ENCODE data around the gene F2R. TPM values are rescaled to one million over a fixed set of nuclear protein-coding genes. Genes with fewer than 3 reads are reported as not detected.
"Not testable (repeated sequence)": the region's sequence is repeated elsewhere in the genome, so short reads cannot be mapped to it uniquely, and the experiment has no call there.

Gene F2R
- total RNA-seq, 1 donor from 2014 or later = 33.5 TPM

DNA sequence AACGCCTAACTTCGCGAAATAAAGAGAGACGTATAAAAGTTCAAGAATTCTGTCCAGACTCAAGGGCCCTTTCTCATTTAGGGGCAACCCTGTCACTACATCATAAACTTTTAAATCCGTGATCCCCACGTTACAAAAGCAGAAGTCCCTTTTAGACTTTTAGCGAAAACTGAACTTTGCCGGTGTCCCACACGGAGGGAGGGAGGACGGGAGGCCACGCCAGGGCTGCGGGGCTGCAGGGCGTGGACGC is 515 bp upstream of the F2R start:
- intact Hi-C loops (cut with DNase I) = loop anchor here (1.0 to 5.0 kb wide), 4 partner anchors 24 to 113 kb away; no protein-coding TSS in a partner anchor
- no peak for DNase-seq (ENCODE audit: low spot score)

DNA sequence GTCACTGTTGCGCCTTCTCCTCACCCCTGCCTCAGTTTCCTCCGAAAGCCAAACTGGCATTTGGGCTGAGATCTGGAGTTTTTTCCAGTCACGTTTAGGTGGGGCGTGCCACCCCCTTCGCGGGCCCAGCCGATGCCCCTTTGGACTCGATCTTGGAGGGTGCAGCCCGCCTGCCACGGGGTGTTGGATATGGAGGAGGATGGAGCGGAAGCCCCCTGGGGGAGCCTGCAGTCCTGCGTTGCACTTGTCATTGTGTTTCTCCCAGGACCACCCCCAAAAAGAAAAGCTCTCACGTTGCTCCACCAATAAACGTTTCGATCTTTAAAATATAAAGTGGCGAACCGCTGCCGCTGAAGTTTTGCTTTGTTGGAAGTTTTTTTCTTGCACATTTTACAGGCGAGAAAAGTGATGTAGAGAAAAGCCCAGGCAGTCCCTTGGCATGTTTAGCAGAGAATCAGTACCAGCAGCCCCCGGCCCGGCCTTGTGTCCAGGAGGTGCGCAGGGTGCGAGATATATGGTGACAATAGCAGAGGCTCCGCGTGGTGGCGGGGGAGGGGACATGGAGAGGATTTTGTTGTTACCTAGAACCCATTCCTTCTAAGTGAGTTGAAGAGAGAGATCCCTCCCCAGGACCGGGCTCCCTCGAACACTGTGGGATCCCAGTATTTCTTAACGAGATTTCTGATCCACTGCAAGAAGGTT is 681 bp downstream of the F2R start:
- no peak for DNase-seq (ENCODE audit: low spot score)
- intact Hi-C loops (cut with DNase I) = loop anchor here (5.0 kb wide), 3 partner anchors 39 to 114 kb away; no protein-coding TSS in a partner anchor

DNA sequence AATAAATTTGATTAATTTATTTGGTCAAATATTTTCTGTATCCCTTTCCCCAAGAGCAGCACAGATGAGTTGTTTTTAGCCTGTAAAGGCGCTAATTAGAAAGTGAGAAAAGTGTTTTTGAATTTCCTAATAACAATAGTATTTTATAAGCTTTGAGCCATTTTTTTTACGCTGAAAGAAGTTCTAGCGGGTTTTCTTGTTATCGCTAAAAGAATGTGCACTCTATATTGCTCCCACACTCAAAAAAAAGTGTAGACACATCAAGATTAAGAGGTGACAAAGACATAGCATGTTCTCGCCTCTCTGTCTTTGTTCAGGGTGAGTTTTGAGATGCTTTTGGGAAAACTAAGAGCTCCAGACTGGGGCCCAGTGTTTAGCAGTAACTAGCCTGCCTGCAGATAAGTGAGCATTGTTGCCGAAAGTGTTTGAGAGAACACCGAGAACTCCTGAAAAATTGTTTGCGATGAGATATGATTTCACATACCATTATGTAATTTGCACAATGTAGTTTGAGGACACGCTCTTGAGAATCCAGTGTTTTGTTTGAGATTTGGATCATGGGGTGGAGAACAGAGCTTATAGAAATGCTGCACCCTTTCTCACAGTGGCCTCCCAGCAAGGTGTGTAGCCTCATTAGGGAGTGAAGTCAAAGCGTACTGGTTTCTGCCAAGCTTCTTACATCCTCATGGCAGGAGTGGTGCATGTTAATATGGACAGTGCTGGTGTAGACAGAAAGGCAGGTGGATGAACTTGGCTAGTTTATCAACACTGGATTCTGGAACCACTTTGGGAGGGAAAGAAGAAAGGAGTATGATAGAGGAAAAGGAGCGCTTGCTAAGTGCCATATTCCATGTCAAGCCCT is 1.5 kb downstream of the F2R start:
- DNase-seq (ENCODE audit: low spot score) = no peak
- intact Hi-C loops (cut with DNase I) = loop anchor here (5.0 kb wide), 3 partner anchors 40 to 115 kb away; no protein-coding TSS in a partner anchor

DNA sequence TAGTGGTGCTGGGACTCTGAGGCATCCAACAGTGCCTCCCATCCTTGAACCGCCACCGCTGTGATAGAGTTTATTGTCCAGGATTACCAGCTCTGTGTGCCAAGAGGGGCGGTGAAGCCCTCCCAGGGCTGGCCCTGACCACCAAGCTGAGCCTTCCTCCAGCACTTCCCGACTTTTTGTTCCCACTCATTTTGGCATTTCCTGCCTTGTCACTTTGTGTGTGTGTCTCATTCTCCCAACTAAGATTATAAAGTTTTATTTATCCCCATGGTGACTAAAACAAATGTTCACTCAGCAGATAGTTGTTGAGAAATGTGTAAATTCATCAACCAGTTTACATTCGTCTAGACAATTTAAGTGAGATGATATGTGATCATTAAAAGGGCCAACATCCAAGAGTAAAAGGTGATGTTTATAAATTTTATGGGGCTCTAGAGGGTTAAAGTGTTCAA is 2.5 kb downstream of the F2R start:
- DNase-seq (ENCODE audit: low spot score) = no peak
- intact Hi-C loops (cut with DNase I) = loop anchor here (5.0 kb wide), 3 partner anchors 41 to 116 kb away; no protein-coding TSS in a partner anchor

DNA sequence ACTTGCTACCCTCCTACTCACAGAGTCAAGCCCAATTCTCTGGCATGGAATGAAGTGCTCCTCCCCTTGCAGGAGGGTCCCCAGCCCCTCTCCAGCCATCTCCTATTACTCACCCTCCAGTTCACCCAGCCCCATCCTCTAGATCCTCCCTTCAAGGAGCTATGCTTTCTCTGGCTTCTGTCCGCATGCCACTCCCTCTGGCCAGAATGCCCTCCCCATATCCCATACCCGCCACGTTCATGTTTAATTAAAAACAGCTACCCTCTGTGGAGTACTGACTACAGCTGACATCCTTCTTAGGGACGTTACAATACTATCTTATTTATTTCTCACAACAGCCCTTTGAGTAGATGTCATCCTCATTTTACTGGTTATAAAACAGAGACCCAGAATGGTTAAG is 3.0 kb downstream of the F2R start:
- no peak for DNase-seq (ENCODE audit: low spot score)
- intact Hi-C loops (cut with DNase I) = loop anchor here (5.0 kb wide), 3 partner anchors 42 to 117 kb away; no protein-coding TSS in a partner anchor

DNA sequence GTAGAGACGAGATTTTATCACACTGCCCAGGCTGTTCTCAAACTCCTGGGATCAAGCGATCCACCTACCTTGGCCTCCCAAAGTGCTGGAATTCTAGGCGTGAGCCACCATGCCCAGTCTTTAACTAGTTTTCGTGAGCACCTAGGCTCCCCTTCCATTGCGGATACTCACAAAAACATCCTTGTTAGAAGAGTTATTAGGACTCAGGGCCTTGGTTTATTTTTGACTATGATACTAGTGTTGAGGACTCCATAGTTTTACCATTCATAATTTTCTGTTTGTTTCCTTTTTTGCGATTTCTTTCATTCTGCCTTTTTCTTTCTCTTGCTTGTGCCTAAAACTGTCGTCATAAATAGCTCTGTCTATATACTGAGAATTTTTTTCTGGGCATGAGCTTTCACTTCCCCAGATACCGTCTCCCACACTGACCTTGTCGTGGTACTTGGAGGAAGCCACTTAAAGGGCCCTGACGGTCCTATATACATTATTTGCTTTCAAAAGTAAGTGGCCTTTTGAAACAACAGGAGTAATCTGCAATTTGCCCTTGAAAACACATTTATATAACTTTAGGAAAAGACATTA is 5.2 kb downstream of the F2R start:
- intact Hi-C loops (cut with DNase I) = no loop called here
- no peak for DNase-seq (ENCODE audit: low spot score)

DNA sequence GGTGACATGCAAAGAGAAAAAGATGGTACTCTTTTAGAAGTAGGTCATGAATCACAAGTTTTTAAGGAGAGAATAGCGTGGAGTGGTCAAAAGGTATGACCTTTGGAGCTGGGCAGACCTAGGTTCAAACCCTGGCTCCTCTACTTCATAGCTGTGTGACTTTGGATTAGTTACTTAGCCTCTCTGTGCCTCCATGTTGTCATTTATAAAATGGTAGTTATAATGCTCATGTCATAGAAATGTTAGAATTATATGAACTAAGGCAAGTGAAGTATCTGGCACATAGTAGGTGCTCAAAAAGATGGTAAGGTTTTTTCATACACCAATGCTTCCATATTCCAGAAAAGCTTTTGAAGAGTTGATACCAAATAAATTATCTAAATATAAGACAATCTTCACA is 7.3 kb downstream of the F2R start:
- DNase-seq (ENCODE audit: low spot score) = no peak
- intact Hi-C loops (cut with DNase I) = no loop called here

DNA sequence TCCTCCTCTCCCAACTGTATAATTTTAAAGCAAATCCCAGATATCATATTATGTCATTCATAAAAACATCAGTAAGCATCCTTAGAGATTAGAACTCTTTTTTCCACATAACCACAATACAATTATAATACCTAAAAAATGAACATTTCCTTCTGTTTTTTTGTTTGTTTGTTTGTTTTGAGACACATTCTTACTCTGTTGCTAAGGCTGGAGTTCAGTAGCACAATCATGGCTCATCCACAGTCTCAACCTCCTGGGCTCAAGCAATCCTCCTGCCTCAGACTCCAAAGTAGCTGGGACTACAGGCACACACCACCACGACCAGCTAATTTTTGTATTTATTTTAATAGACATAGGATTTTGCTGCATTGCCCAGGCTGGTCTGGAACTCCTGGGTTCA is 8.0 kb downstream of the F2R start:
- intact Hi-C loops (cut with DNase I) = no loop called here
- no peak for DNase-seq (ENCODE audit: low spot score)

DNA sequence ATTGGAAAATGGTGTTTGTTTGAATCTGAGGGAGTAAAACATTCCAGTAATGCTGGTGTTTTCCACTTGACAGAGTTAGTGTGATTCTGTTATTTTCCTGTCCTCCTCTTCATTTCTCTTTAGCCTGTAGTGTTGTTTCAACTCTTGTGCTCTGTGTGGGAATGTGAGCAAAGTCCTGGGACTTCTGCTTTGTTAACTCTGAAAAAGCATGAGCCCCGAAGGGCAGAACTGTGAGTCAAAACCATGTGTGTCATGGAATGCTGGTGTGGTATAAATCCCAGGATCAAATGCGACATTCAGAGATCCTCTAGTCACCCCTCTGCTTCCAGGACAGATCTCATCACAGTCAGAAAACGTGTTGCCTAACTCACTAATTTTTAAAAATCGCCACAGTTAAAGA is 8.9 kb downstream of the F2R start:
- no peak for DNase-seq (ENCODE audit: low spot score)

DNA sequence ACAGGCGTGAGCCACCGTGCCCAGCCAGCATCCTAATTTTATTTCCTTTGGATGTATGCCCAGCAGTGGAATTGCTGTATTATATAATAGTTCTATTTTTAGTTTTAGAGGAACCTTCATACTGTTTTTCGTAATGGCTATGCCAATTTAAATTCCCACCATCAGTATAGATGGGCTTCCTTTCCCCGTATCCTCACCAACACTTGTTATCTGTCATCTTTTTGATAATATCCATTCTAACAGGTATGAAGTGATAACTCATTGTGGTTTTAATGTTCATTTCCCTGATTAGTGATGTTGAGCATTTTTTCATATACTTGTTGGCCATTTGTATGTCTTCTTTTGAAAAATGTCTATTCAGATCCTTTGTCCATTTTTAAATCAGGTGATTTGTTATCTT is 13.0 kb downstream of the F2R start:
- intact Hi-C loops (cut with DNase I) = no loop called here
- no peak for DNase-seq (ENCODE audit: low spot score)

More for the DNA sequence above, 8.9 kb downstream of the F2R start:
- intact Hi-C loops (cut with DNase I) = no loop called here

DNA sequence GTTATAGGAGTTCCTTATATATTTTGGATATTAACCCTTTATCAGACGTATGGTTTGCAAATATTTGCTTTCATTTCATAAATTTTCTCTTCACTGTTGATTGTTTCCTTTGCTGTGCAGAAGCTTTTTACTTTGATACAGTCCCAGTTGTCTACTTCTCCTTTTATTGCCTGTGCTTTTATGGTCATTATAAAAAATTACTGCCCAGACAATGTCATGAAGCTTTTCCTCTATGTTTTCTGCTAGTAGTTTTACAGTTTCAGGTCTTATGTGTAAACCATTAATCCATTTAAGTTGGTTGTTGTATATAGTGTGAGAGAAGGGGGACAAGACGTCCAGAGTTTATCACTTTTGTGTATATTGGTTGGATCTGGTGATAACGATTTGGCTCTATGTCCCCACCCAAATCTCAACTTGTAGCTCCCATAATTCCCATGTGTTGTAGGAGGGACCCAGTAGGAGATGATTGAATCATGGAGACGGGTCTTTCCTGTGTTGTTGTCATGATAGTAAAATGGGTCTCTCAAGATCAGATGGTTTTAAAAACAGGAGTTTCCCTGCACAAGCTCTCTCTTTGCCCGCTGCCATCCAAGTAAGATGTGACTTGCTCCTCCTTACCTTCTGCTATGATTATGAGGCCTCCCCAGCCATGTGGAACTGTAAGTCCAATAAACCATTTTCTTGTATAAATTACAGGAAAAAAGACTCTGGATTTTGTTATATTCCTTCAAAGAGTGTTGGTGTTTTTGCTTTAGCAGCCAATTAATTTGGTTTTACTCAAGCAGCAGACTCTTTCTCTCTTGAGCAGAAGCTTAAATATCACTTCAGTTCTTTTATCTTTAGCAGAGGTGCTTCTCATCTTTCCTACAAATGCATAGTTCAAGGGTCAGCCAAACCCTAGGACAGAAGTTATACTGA is 13.7 kb downstream of the F2R start:
- no peak for DNase-seq (ENCODE audit: low spot score)
- intact Hi-C loops (cut with DNase I) = no loop called here

DNA sequence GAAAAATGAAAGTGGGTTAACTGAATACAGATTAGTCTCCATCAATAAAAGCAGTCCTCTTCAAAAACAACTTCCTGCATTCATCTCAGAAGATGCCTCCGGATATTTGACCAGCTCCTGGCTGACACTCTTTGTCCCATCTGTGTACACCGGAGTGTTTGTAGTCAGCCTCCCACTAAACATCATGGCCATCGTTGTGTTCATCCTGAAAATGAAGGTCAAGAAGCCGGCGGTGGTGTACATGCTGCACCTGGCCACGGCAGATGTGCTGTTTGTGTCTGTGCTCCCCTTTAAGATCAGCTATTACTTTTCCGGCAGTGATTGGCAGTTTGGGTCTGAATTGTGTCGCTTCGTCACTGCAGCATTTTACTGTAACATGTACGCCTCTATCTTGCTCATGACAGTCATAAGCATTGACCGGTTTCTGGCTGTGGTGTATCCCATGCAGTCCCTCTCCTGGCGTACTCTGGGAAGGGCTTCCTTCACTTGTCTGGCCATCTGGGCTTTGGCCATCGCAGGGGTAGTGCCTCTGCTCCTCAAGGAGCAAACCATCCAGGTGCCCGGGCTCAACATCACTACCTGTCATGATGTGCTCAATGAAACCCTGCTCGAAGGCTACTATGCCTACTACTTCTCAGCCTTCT is 16.6 kb downstream of the F2R start:
- intact Hi-C loops (cut with DNase I) = no loop called here
- DNase-seq (ENCODE audit: low spot score) = no peak

DNA sequence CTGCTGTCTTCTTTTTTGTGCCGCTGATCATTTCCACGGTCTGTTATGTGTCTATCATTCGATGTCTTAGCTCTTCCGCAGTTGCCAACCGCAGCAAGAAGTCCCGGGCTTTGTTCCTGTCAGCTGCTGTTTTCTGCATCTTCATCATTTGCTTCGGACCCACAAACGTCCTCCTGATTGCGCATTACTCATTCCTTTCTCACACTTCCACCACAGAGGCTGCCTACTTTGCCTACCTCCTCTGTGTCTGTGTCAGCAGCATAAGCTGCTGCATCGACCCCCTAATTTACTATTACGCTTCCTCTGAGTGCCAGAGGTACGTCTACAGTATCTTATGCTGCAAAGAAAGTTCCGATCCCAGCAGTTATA is 17.1 kb downstream of the F2R start:
- no peak for DNase-seq (ENCODE audit: low spot score)
- intact Hi-C loops (cut with DNase I) = no loop called here

DNA sequence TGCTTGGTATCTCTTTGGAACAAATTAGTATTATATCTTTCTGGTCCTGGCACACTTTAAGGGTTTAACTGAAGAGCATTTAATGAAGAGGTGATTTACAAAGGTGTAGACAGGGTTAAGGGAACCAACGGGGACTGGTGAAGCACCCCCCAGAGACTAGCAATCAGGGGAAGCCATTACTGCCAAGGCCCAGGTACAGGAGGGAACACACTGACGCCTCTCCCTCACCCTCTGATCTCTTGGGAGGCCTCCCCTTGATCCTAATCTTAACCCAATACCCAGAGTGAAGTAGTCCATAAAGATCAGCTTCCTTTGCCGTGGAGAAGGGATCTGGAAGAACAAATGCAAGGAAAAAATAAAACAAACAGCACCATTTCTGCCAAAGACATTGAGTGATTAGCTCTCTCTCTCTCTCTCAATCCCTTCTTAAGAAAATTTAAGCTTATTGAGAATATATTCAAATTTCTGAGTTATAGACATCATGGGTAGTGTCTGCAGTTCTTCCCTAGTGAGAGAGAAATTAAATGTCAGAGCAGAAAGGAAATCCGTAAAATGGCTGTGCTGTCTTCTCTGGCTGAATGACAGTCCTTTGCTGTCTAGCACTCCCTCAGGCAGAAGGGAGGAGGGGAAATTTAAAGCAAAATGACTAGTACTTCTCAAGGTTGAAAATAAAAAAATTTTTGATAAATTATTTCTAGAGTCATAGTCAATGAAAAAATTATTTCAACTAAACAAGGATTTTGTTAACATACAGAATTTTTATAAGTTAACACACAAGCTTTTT is 20.0 kb downstream of the F2R start:
- no peak for DNase-seq (ENCODE audit: low spot score)
- intact Hi-C loops (cut with DNase I) = no loop called here

DNA sequence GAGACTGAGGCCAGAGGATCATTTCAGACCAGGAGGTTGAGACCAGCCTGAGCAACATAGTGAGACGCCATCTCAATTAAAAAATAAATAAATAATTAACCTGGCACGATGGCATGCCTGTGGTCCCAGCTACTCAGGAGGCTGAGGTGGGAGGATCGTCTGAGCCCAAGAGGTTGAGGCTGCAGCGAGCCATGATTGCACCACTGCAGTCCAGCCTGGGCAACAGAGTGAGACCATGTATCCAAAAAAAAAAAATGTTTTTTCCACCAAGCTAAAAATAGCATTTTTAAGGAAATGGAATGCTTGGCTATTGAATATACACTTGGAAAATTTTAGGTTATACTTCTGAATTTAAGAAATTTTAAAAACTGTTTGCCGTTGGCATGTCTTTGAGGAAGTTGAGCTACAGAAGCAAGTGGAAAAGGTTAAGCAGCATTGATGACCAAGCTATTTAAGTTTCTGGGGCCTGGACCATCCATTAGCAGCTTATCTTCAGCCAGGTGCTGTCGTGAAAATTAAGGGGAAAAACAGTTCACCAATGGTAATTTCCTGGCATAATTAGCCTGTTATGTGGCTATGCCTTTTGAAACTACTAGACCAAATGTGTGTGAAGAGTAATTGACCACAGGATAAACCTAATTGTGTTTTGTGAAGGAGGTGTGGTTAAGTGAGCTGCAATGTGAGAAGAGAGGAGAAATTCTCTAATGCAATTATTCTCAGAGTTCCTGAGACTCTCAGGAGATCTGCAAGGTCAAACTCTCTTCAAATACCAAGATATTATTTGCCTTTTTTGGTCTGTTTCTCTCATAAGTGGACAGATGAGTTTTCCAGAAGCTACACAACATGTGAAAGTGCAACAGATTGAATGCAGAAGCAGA is 21.0 kb downstream of the F2R start:
- intact Hi-C loops (cut with DNase I) = no loop called here
- DNase-seq (ENCODE audit: low spot score) = no peak

DNA sequence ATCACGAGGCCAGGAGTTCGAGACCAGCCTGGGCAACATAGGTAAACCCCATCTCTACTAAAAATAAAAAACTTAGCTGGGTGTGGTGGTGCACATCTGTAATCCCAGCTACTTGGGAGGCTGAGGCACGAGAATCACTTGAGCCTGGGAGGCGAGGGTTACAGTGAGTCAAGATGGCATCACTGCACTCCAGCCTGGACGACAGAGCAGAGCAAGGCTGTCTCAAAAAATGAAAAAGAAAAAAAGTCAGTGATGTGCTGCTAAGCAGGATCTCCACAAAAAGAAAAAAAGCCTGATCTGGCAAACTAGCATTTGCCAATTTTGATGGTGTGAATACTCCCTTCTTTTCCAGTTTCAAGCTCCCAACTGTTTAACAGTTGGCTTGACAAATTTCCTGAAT is 21.9 kb downstream of the F2R start:
- intact Hi-C loops (cut with DNase I) = no loop called here

DNA sequence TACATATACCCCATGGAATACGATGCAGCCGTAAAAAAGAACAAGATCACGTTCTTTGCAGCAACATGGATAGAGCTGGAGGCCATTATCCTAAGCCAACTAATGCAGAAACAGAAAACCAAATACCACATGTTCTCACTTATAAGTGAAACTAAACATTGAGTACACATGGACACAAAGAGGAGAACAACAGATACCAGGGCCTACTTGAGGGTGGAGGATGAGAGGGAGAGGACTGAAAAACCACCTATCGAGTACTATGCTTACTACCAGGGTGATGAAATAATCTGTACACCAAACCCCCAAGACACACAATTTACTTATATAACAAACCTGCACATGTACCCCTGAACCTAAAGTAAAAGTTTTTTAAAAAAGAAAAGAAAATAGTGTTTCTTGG is 25.6 kb downstream of the F2R start:
- intact Hi-C loops (cut with DNase I); DNase-seq (ENCODE audit: low spot score): not testable (repeated sequence)

More for the DNA sequence above, 21.9 kb downstream of the F2R start:
- DNase-seq (ENCODE audit: low spot score) = no peak
